HepG2 (cell line): Measurements from ENCODE around the gene JMJD8. TPM values are rescaled to one million over a fixed set of nuclear protein-coding genes. Genes with fewer than 3 reads are reported as not detected.

ENCODE experiments used
- ATAC-seq: fragments of 200-7000 bp; cut with Tn5 transposase; 3 replicates; pipeline ENCODE4 v1.9.1; 2020; ENCODE audit warnings: mild to moderate bottlenecking, moderate library complexity
- BruUV-seq: library from RNA; stranded (reverse); fragments of 400-500 nt; replicated peaks from 2 replicates; lab custom pipeline; 2021; lab: Mats Ljungman, UMichigan
- CTCF ChIA-PET: fragments of 300-600 bp; formaldehyde crosslinking; extraction: SDS; loops from one replicate; lab custom pipeline; 2021; ENCODE audit warnings: low total read pairs, inconsistent platforms, low intra/inter-chr PET ratio; lab: Yijun Ruan, JAX
- POLR2A ChIA-PET: fragments of 350-600 bp; sonication (Branson Sonifier 250); formaldehyde crosslinking; loops from one replicate; lab custom pipeline; 2020; ENCODE audit warnings: antibody characterized with exemption, inconsistent platforms; lab: Yijun Ruan, JAX
- DNase-seq: peaks from one replicate; pipeline ENCODE4 v3.0.0-alpha.2; 2015; ENCODE audit warnings: low spot score
- FAIRE-seq: peaks from 3 replicates; lab custom pipeline; 2011; peaks lifted over from hg19 to GRCh38; lab: Jason Lieb, UNC
- H2AFZ ChIP-seq: one replicate; pipeline ENCODE4 v1.6.1; 2011; ENCODE audit warnings: low read length, inconsistent platforms
- H3K27ac ChIP-seq: fragments of 300-600 bp; 3 replicates; pipeline ENCODE4 v1.8.0; 2011; ENCODE audit warnings: mixed run types, mild to moderate bottlenecking, mixed read lengths, low read length, inconsistent platforms; ENCODE audit not compliant: insufficient read depth; ENCODE audit errors: extremely low read length
- H3K27me3 ChIP-seq, 2 experiments: fragments of 200-600 bp in 1 of 2; 2 replicates in 1 of 2; 3 replicates in 1 of 2; pipeline versions ENCODE4 v1.6.0 to v1.8.0; 2011; ENCODE audit warnings: low read length in 2 of 2, mild to moderate bottlenecking in 2 of 2, moderate library complexity in 2 of 2, inconsistent platforms in 1 of 2; ENCODE audit not compliant: insufficient read depth in 2 of 2, control insufficient read depth in 1 of 2
- H3K36me3 ChIP-seq, 2 experiments: fragments of 200-600 bp in 1 of 2; replicated peaks in 1 of 2; 2 replicates in 1 of 2; 3 replicates in 1 of 2; pipeline versions ENCODE4 v1.5.1 to v1.8.0; 2011; ENCODE audit warnings: low read length in 2 of 2, inconsistent platforms in 1 of 2; ENCODE audit not compliant: insufficient read depth in 2 of 2, control insufficient read depth in 1 of 2
- H3K4me1 ChIP-seq: 2 replicates; pipeline ENCODE4 v1.5.1; 2012; ENCODE audit warnings: low read length, inconsistent platforms; ENCODE audit not compliant: insufficient read depth
- H3K4me2 ChIP-seq: 2 replicates; pipeline ENCODE4 v1.6.0; 2011; ENCODE audit warnings: low read depth, low read length, inconsistent platforms
- H3K4me3 ChIP-seq, 3 experiments: fragments of 200-600 bp in 1 of 3; sonication (generic), shearing (Covaris generic) in 1 of 3; replicated peaks in 1 of 3; 2 replicates each; pipeline ENCODE4 v1.5.1; 2011 to 2016; ENCODE audit warnings: low read length in 3 of 3, inconsistent platforms in 2 of 3, low read depth in 2 of 3, mild to moderate bottlenecking in 2 of 3, control low read depth in 1 of 3, mixed read lengths in 1 of 3; ENCODE audit not compliant: insufficient read depth in 1 of 3
- H3K79me2 ChIP-seq: one replicate; pipeline ENCODE4 v1.6.1; 2011; ENCODE audit warnings: low read length, inconsistent platforms; ENCODE audit not compliant: insufficient read depth
- H3K9ac ChIP-seq: 2 replicates; pipeline ENCODE4 v1.6.0; 2011; ENCODE audit warnings: mild to moderate bottlenecking, low read depth, low read length, inconsistent platforms; ENCODE audit not compliant: insufficient read depth
- H3K9me3 ChIP-seq: 2 replicates; pipeline ENCODE4 v1.5.1; 2012; ENCODE audit warnings: mild to moderate bottlenecking, low read length
- H4K20me1 ChIP-seq: 2 replicates; pipeline ENCODE4 v1.6.0; 2011; ENCODE audit warnings: inconsistent platforms, mild to moderate bottlenecking, low read length, moderate library complexity; ENCODE audit not compliant: insufficient read depth
- AGO1 ChIP-seq: fragments of 200-400 bp; formaldehyde crosslinking; IDR thresholded peaks from 2 replicates; pipeline ENCODE4 v1.6.1; 2017; ENCODE audit warnings: mild to moderate bottlenecking, low read depth, low read length, moderate library complexity; ENCODE audit not compliant: poor library complexity, severe bottlenecking
- AGO2 ChIP-seq: fragments of 200-400 bp; formaldehyde crosslinking; optimal IDR thresholded peaks from 2 replicates; pipeline ENCODE3; 2017; ENCODE audit warnings: mild to moderate bottlenecking, low read depth, low read length, moderate library complexity
- POLR2G ChIP-seq: fragments of 200-400 bp; formaldehyde crosslinking; IDR thresholded peaks from 2 replicates; pipeline ENCODE4 v1.6.1; 2018; ENCODE audit warnings: mild to moderate bottlenecking, low read depth, low read length, moderate library complexity
- RBFOX2 ChIP-seq: fragments of 200-400 bp; formaldehyde crosslinking; IDR thresholded peaks from 2 replicates; pipeline ENCODE4 v1.6.1; 2017; ENCODE audit warnings: low read depth, mild to moderate bottlenecking, low read length
- SNAI1 ChIP-seq: sonication (generic); formaldehyde crosslinking; IDR thresholded peaks from 2 replicates; pipeline ENCODE4 v1.5.0; 2020; ENCODE audit warnings: mild to moderate bottlenecking, missing genetic modification reagents, borderline replicate concordance
- WGBS: methylation state at CpG from one replicate; pipeline ENCODE4 v1.1.6; 2017; ENCODE audit warnings: low lambda C conversion rate; 5-methylcytosine and 5-hydroxymethylcytosine counted together
- in situ Hi-C: cut with HindIII; loops from 2 replicates; pipeline ENCODE4 v1.10.0; 2017; ENCODE audit warnings: low pct_unique_long_range_greater_than_20kb; ENCODE audit not compliant: extremely low pct_ligation_motif_present
- intact Hi-C: fragments of 100-400 bp; cut with micrococcal nuclease; formaldehyde crosslinking; loops from one replicate; pipeline ENCODE4 v1.10.0; 2022; ENCODE audit not compliant: unreplicated experiment
- polyA plus RNA-seq, 8 experiments: library from polyadenylated mRNA; depleted of rRNA in 3 of 8; stranded (reverse) in 7 of 8; unstranded in 1 of 8; fragments of >200 nt; fragmentation: Illumina TruSeq in 4 of 8; extraction: Trizol in 4 of 8; gene quantifications; 2 replicates each; pipeline versions ENCODE4 v1.2.1 to v1.2.3, GENCODE V29; 2011 to 2016; ENCODE audit warnings: low read depth in 4 of 8, missing spikeins in 1 of 8, mixed read lengths in 1 of 8; ENCODE audit not compliant: insufficient read depth in 1 of 8
- total RNA-seq, 5 experiments: library from RNA; depleted of rRNA; stranded (reverse); fragments of >200 nt; fragmentation: Illumina TruSeq; extraction: Trizol; gene quantifications; 2 replicates each; pipeline ENCODE4 v1.2.3, GENCODE V29; 2016; ENCODE audit warnings: low read depth in 1 of 5

Gene JMJD8
- total and polyA plus RNA-seq, 2 of the 13 experiments (the other 11 are each of a cell fraction or from before 2014, with no cell fraction given): 2.6 to 11.8 TPM

DNA sequence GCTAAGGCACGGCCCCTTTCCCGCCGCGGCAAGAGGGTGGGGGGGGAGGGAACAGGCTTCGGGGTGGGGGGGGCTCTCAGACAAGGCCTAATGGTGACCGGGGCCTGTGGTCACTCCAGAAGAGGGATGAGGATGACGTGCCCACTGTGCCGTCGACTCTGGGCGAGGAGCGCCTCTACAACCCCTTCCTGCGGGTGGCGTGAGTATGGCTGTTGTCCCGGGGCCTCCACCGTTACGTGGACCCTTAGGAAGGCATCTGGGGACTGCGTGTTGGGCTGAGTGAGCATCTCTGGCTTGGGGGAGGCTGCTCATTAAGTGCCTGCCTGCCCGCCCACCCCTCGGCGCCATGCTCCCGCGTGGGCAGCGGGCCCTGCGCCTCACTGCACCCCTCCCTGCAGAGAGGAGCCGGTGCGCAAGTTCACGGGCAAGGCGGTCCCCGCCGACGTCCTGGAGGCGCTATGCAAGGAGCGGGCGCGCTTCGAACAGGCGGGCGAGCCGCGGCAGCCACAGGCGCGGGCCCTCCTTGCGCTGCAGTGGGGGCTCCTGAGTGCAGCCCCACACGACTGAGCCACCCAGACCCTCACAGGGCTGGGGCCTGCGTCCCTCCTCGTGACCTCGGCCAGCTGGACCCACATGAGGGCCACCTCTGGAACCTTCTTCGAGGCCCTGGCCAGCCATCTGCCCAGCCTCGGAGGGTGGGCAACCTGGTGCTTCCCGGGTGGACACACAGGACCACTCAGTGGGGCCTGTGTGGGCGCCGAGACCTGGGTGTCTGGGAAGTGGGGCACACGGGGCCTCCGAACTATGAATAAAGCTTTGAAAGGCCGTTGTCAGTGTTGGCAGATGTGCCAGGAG lies 45.0 kb upstream of the JMJD8 start:
- Histone ChIP-seq H4K20me1 (0 out of 2 replicates have a peak, but pooled peaks cover 2% of the 10 kb centered on the region), H3K9ac (no peak overlapping the region), H3K27me3 (peaks cover 0 to 3% of the 10 kb centered on the region in 2 experiments; a peak in 1 of 5 replicates), H3K27ac (no peak overlapping the region), H3K36me3 (peaks cover 3 to 8% of the 10 kb centered on the region in 2 experiments; a peak in 2 of 5 replicates), H2AFZ (no peak overlapping the region), H3K9me3 (no peaks in the 10 kb centered on the region), H3K4me2 (no peak overlapping the region), H3K4me3 (no peak overlapping the region), H3K4me1 (peaks cover 11% of the 10 kb centered on the region), H3K79me2 (no peaks in the 10 kb centered on the region)
- no peak for DNase-seq
- no peak for FAIRE-seq
- TF ChIP-seq AGO1 (peak; percentile 51), SNAI1 (CRISPR knock-in tag) (no peak), RBFOX2 (peak; percentile 18; the same call in 1 of the 2 replicates), POLR2G (0 out of 2 replicates have a peak, but pooled peaks have one; percentile 32), AGO2 (peak; percentile 85)
- CTCF ChIA-PET: no interaction called here
- no peak for ATAC-seq
- no TSS peak for BruUV-seq
- in situ Hi-C loops (no loop called here), intact Hi-C loops (no loop called here)
- 97% methylated on average over 29 of the region's 55 CpGs for WGBS
- POLR2A ChIA-PET: interaction anchor here (1.3 to 2.0 kb wide), 3 partner anchors 8 to 13 kb away, joined by 4 to 7 read pairs (median 7); partner anchors contain the start of genes ANTKMT and CIAO3
